Endothelial cell of umbilical vein (primary cell): ENCODE data around the gene COL8A1.

Experiments used
- CTCF ChIP-seq, 2 donors: IDR thresholded peaks; 1 replicate in 1 of 2; 2 replicates in 1 of 2; pipeline ENCODE4 v1.5.1; 2011; ENCODE audit warnings: low read length in 2 of 2, mild to moderate bottlenecking in 2 of 2, moderate library complexity in 2 of 2, control low read depth in 1 of 2, inconsistent platforms in 1 of 2, low read depth in 1 of 2; ENCODE audit not compliant: insufficient read depth in 1 of 2; ENCODE audit errors: extremely low read depth in 1 of 2
- EZH2 ChIP-seq: IDR thresholded peaks from 2 replicates; pipeline ENCODE4 v1.6.1; 2012; ENCODE audit warnings: borderline replicate concordance, low read depth, mild to moderate bottlenecking, moderate library complexity, low read length, inconsistent platforms; ENCODE audit not compliant: severe bottlenecking
- GATA2 ChIP-seq: IDR thresholded peaks from 2 replicates; pipeline ENCODE4 v1.7.0; 2011; ENCODE audit warnings: low read depth, mild to moderate bottlenecking, moderate library complexity, mixed read lengths, low read length; ENCODE audit not compliant: insufficient read length, insufficient read depth
- JUN ChIP-seq: IDR thresholded peaks from 2 replicates; pipeline ENCODE4 v1.6.1; 2011; ENCODE audit warnings: borderline replicate concordance, low read depth; ENCODE audit not compliant: insufficient read length, insufficient read depth
- MAX ChIP-seq: IDR thresholded peaks from 2 replicates; pipeline ENCODE4 v1.6.1; 2011; ENCODE audit not compliant: insufficient read depth, insufficient read length
- MYC ChIP-seq: IDR thresholded peaks from one replicate; pipeline ENCODE4 v1.6.1; 2011; ENCODE audit warnings: mild to moderate bottlenecking, low read depth, low read length
- POLR2A ChIP-seq: IDR thresholded peaks from 2 replicates; pipeline ENCODE4 v1.6.1; 2012; ENCODE audit warnings: low read depth, mild to moderate bottlenecking, control low read depth, low read length
- POLR2AphosphoS5 ChIP-seq: IDR thresholded peaks from 2 replicates; pipeline ENCODE4 v1.6.1; 2012; ENCODE audit warnings: low read depth, mild to moderate bottlenecking, control low read depth, low read length, moderate library complexity; ENCODE audit not compliant: insufficient read depth

GRCh38 chr3:99714575-99714974 is 76.2 kb downstream of the COL8A1 start:
- TF ChIP-seq CTCF (IDR thresholded peaks at IDR 0.05; ENCODE audit: extremely low read depth in 1 of 2, insufficient read depth in 1 of 2, low read depth in 1 of 2, low read length in 2 of 2), result no peak
- TF ChIP-seq POLR2A, result no peak
- TF ChIP-seq GATA2, result no peak
- no peak for TF ChIP-seq POLR2AphosphoS5
- TF ChIP-seq MAX, result no peak
- no peak for TF ChIP-seq EZH2
- TF ChIP-seq MYC, result no peak
- no peak for TF ChIP-seq JUN
